ENCODE results near the gene BUB1B.

The BUB1B gene

DNA sequence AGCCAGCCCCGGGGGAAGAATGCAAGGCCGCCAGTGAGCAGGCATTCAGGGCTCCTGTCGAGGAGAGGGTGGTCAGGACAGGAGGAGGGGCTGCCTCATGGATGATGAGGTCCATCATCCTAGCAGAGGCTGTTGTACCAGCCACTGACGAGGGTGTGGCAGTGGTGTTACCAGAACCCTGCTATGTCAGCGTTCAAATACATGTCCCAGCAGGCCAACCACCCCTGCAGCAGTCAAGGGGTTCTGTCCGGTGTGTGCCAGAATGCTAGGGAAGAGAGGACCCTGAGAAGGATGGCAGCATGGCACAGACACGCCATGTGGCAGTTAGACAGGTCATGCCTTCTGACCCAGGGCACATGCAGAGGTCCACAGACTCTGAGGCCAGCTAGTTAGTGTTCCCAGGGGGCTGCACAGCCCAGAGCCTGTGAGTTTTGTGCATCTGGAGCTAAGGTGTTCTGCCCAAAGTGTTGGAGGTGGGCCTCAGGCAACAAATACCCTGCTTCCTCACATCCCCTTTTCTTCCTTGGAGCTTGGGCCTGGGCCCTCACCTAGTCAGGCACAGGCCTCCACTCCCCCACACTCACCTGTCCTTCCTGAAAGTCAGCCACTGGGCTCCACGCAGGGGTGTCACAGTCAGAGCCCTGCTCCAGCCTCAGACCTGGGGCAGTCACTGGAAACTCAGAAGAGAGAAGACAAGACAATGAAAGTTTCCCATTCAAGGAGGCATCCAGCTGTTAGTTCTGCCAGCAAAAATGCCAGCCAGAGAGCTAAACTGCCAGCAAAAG lies 85.8 kb downstream of the BUB1B start:
- no peak for TF ChIP-seq ZNF274 (IDR thresholded peaks at IDR 0.05; ENCODE audit: low read depth, low read length)
- H3K4me3 ChIP-seq (ENCODE audit: low read length), result no peak overlapping the region

GRCh38 chr15:40247406-40247971 lies 86.6 kb downstream of the BUB1B start:
- TF ChIP-seq ZNF274 (IDR thresholded peaks at IDR 0.05; ENCODE audit: low read depth, low read length), result no peak
- no peak overlapping the region for H3K4me3 ChIP-seq (ENCODE audit: low read length)

DNA sequence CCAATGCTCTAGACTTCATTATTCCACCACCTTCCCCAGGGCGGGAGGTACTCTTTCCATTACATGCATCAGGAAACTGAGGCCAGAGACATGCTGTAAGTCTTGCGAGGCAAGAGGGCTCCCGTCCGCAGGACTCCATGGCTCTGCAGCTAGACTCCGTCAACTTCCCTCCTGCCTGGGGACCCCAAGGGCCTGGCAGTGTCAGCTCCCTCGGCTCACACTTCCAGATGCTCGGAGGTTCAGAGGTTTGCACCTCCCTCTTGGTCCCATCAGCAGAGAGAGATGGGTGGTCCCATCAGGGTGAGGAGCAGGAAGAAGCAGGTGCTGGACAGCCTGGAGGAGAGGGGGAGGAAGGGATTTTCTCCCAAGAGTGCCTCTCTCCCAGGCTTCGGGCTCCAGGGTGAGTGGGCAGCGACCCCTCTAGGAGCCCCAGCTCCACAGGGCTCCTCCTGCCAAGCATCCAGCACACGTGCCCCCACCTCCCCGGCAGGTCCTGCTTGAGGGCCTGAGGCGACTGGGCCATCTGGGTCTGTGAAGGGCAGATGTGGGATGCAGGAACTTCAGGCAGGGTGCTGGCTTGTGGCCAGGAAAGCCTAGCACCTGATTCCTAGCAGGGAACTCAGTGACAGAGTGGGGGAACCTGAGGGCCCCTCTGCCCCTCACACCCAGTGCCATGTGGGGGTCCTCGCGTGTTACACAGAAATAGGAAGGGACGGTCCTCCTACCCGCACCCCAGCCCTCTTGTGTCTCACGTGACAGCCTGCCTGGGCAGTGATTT lies 87.3 kb downstream of the BUB1B start:
- no peak for TF ChIP-seq ZNF274 (IDR thresholded peaks at IDR 0.05; ENCODE audit: low read depth, low read length)
- H3K4me3 ChIP-seq (ENCODE audit: low read length), result no peak overlapping the region

DNA sequence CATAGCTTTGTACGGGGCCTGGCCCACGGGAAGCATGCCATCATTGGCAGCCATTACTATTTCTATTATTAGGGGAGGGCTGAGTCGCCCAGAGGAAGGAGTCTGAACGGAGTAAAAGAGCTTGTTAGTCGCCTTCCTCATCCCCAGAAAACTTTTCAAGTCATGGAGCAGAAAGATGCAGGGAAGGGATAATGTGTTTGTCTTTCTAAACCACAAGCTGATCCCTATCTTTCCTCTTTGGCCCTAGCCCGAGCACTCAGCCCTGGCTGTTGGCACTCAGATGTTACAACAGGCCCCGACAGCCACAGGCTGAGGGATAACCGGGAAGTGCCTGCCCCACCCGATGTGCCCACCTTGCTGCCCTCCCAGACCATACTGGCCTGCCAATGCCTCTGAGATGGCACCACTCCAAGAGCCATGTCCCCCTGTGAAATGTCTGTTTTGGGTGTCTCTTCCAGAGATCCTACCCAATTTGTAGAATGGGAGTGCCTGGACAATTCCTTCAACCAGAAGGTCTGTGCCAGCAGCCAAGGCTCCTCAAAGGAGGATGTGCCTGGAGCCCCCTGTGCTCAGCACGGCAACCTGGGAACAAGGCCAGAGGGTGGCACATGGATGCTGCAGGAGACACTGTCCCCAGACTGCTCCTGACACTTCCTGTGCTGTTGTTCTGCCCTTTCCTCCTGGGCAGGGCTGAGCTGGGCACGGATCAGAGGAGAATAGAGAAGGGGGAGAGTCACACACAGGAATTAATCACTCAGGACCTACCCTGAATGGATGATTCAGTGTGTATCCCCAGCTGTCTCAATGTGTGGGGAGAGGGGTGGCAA lies 88.8 kb downstream of the BUB1B start:
- no peak overlapping the region for H3K4me3 ChIP-seq (ENCODE audit: low read length)
- no peak for TF ChIP-seq ZNF274 (IDR thresholded peaks at IDR 0.05; ENCODE audit: low read depth, low read length)

DNA sequence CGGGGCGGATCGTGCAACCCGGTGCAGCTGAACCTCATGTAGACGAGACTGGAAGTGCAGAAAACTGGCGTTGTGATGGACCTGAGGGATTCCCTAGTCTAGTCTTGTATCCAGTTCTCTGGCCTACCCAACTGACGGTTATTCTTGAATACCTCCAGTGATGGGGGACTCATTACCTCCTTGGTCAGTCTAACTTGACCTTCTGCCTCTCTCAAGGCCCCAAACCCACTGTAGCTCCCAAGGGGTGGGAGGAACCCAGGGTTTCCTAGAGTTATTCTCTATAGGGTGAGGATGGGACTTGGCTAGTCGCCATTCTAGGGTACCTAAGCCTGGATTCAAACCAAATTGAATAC lies 89.4 kb downstream of the BUB1B start:
- TF ChIP-seq ZNF274 (IDR thresholded peaks at IDR 0.05; ENCODE audit: low read depth, low read length), result no peak
- H3K4me3 ChIP-seq (ENCODE audit: low read length), result no peak overlapping the region

GRCh38 chr15:40250771-40251483 lies 90.1 kb downstream of the BUB1B start:
- no peak for TF ChIP-seq ZNF274 (IDR thresholded peaks at IDR 0.05; ENCODE audit: low read depth, low read length)
- H3K4me3 ChIP-seq (ENCODE audit: low read length), result no peak overlapping the region

GRCh38 chr15:40251486-40252140 lies 90.7 kb downstream of the BUB1B start:
- no peak overlapping the region for H3K4me3 ChIP-seq (ENCODE audit: low read length)
- TF ChIP-seq ZNF274 (IDR thresholded peaks at IDR 0.05; ENCODE audit: low read depth, low read length), result no peak

DNA sequence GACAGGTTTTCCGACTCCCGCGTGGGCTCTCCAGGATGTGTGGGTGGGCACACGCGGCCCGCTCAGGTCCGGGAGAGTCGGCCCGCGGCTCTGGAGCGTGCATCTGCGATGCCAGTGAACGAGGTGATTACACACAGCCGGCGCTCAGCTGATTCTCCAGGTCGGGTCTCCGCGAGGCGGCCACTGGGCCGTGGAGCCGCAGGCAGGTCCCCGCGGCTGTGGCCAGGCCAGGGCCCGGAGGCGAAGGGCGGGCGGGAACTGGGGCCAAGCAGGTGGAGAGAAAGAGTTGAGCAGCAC lies 91.2 kb downstream of the BUB1B start:
- H3K4me3 ChIP-seq (ENCODE audit: low read length), result no peak overlapping the region; the same call in 1 of the 2 replicates
- TF ChIP-seq ZNF274 (IDR thresholded peaks at IDR 0.05; ENCODE audit: low read depth, low read length), result no peak

GRCh38 chr15:40252438-40253166 lies 91.7 kb downstream of the BUB1B start:
- no peak for TF ChIP-seq ZNF274 (IDR thresholded peaks at IDR 0.05; ENCODE audit: low read depth, low read length)
- H3K4me3 ChIP-seq (ENCODE audit: low read length), result peak overlapping the region; percentile 45; the same call in 1 of the 2 replicates

DNA sequence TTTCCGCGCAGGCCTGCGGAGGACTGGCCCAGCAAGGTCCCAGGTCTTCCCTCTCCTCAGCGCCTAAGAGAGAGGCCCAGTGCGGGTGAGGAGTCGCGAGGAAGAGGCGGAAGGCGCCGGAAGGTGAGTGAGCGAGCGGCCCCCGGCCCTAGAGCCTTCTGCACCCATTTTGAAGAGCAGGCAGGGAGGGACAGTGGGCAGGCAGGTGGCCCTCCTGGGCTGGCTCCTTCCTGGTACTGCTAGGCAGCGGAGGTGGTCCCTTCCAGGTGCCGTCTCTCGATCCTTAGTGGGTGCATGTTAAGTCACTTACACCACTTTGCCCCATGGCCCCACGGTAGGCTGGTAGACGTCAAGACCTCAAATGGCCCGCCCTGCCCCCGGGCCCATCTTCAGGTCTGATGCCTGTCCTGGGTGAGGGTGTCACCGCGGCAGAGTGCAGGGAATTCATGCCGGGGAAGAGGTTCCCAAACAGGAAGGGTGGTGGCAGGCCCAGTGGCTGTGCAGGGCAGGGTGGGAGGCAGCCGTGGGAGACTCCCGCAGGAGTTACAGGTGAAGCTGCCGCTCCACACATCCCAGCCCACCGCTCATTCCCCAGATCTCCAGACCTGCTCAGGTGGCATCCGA lies 92.4 kb downstream of the BUB1B start:
- no peak for TF ChIP-seq ZNF274 (IDR thresholded peaks at IDR 0.05; ENCODE audit: low read depth, low read length)
- peak overlapping the region; percentile 45; the same call in 1 of the 2 replicates for H3K4me3 ChIP-seq (ENCODE audit: low read length)

GRCh38 chr15:40254452-40254851 lies 93.6 kb downstream of the BUB1B start:
- no peak overlapping the region for H3K4me3 ChIP-seq (ENCODE audit: low read length)
- TF ChIP-seq ZNF274 (IDR thresholded peaks at IDR 0.05; ENCODE audit: low read depth, low read length), result no peak

DNA sequence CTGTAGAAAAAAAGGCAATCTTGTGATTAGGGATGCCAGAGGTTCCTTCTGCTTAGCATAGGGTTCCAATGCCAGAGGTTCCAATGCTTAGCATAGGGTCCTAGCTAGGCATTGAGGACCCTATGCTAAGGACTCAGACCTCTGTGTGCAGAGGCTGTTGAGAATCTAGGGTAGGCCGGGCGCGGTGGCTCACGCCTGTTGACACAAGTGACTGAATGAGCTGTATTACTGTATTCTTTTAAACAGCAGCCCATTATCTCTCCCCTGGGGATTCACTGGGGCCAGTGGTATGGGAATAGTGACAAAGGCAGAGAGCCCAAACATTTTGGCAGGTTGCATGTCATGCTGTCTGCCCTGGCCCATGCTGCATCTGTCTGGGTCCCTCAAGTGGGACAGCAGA lies 94.2 kb downstream of the BUB1B start:
- no peak overlapping the region for H3K4me3 ChIP-seq (ENCODE audit: low read length)
- no peak for TF ChIP-seq ZNF274 (IDR thresholded peaks at IDR 0.05; ENCODE audit: low read depth, low read length)
